ENCODE results near the gene AVPR1A.

Gene AVPR1A

GRCh38 chr12:63095369-63095980 is 55.5 kb downstream of the AVPR1A start:
- no peak for DNase-seq

DNA sequence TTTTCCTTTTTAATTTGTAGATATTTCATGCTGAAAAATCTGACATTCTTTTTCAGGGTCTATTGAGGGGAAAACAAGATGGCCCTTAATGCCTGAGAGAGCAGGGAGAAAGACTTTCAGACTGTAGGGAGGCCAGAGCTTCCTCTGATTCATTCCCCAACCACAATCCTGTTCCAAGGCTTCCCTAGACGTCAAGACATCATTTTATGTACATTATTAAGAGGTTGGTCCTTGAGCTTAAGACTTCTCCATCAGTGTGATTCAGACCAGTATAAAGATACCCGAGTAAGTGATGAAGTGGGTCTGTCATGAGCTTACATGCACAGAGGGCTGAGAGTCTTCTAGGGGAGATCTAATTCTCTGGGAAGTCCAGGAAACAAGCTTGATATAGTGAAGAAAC is 57.3 kb downstream of the AVPR1A start:
- DNase-seq: no peak

GRCh38 chr12:63093084-63093483 is 57.9 kb downstream of the AVPR1A start:
- no peak for DNase-seq
